ENCODE results near the gene GABBR2.

DNA sequence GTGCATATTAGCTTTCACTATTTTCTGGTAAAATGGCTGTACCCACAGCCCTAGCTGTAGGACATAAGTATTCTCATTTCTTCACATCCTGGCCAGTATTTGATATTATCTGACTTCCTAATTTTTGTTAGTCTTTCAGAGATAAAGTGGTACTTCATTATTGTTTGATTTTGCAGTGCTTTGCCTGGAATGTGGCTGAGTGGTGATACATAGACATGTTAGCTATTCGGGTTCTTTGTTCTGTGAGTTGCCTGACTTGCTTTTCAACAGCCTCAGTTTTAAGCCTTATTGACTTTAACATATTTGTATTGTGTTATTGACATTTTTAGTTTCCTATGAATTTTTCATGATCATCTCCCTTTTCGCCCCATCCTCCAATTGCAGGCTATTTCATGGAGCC, 161.1 kb downstream of the GABBR2 start:
- TF ChIP-seq, protein P1, sequence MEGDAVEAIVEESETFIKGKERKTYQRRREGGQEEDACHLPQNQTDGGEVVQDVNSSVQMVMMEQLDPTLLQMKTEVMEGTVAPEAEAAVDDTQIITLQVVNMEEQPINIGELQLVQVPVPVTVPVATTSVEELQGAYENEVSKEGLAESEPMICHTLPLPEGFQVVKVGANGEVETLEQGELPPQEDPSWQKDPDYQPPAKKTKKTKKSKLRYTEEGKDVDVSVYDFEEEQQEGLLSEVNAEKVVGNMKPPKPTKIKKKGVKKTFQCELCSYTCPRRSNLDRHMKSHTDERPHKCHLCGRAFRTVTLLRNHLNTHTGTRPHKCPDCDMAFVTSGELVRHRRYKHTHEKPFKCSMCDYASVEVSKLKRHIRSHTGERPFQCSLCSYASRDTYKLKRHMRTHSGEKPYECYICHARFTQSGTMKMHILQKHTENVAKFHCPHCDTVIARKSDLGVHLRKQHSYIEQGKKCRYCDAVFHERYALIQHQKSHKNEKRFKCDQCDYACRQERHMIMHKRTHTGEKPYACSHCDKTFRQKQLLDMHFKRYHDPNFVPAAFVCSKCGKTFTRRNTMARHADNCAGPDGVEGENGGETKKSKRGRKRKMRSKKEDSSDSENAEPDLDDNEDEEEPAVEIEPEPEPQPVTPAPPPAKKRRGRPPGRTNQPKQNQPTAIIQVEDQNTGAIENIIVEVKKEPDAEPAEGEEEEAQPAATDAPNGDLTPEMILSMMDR (IDR thresholded peaks at IDR 0.05; ENCODE audit: low read depth, low read length) = no peak
- no peak for TF ChIP-seq EZH2phosphoT487 (IDR thresholded peaks at IDR 0.05; ENCODE audit: low read depth)

Measured in OCI-LY3 (cell line).